Nucleus accumbens (tissue), 56 donors: ENCODE measurements around the gene C2CD2.
"Not testable (repeated sequence)": the region's sequence is repeated elsewhere in the genome, so short reads cannot be mapped to it uniquely, and the experiment has no call there.

Experiments
- DNase-seq, 56 donors: peaks; one replicate each; lab custom pipeline; 2025; lab: John Stamatoyannopoulos, UW

Gene C2CD2

DNA sequence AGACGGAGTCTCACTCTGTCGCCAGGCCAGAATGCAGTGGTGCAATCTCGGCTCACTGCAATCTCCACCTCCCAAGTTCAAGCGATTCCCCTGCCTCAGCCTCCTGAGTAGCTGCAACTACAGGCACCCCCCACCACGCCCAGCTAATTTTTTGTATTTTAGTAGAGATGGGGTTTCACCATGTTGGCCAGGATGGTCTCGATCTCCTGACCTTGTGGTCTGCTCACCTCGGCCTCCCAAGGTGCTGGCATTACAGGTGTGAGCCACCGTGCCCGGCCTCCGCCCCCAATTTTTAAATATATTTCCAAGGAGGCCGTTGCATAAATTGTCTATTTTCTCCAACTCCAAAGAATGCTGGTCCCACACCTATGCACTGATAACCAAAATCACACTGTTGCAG is 5.9 kb upstream of the C2CD2 start:
- not testable (repeated sequence) for DNase-seq

DNA sequence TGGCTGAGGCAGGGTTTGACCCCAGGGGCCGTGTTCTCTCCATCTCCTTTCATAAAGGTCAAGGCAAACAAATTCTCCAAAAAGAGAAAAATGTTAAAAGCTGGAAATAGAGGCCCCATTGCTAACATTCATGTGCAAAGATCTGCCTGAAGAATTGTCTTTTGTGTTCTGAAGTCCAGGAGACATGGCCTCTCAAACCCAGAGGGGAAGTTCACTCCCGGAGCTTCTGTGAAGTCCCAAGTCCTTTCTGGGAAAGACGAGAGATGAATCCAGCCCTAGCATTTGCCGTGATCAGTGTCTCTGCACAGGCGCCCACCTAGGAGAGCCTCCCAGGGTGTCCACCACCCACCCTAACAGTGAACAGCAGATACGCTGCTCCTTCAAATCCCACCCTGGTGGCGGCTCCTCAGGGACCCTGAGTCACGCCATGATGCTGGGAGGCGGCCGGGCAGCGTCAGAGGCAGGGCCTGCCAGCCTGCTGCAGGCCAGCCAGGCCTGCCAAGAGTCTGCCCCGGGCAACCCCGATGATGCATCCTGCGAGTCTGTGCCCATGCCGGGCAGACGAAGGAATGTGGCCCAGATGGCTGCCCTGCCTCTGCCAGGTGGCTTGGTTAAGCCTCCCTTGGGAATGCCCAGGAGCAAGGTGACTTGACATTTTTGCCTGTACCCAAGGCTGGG is 5.2 kb upstream of the C2CD2 start:
- peak in 13 of 56 donors; percentile 14 to 56 (median 28) for DNase-seq

DNA sequence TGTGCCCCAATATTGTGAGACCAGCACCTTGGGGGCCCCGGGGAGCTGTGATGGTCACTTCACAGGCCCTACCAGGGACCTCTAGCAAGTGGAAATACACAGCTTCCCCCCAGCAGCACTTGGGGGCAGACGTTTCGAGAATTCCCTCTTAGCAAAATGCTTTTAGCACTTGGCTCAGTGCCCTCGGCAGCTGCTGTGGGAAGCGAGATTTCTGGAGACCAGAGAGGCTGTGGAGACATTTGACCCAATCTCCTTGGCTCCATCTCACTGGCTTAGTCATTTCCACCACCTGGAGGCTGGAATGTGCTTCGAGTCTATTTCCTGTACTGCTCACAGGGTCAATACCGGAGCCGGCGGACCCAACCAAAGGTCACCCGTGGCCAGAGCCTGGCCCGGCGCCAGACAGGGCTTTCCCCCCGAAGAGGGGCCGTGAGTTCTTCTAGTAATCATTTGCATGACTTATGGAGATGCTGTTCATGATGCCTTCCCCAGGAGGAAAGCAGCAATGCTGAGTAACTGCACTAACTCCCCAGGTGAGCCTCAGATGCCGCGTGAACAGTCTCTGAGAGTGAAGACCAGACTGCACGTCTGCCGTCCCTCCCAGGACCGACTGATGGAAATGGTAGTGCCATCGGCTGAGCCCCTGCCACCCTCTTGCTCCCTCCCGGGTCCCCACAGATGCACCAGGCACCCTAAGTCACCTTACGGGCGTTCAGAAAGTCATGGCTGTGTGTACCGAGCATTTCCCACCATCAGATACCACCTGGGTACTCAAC is 4.4 kb upstream of the C2CD2 start:
- DNase-seq = peak in 7 of 56 donors; percentile 19 to 46 (median 24)

DNA sequence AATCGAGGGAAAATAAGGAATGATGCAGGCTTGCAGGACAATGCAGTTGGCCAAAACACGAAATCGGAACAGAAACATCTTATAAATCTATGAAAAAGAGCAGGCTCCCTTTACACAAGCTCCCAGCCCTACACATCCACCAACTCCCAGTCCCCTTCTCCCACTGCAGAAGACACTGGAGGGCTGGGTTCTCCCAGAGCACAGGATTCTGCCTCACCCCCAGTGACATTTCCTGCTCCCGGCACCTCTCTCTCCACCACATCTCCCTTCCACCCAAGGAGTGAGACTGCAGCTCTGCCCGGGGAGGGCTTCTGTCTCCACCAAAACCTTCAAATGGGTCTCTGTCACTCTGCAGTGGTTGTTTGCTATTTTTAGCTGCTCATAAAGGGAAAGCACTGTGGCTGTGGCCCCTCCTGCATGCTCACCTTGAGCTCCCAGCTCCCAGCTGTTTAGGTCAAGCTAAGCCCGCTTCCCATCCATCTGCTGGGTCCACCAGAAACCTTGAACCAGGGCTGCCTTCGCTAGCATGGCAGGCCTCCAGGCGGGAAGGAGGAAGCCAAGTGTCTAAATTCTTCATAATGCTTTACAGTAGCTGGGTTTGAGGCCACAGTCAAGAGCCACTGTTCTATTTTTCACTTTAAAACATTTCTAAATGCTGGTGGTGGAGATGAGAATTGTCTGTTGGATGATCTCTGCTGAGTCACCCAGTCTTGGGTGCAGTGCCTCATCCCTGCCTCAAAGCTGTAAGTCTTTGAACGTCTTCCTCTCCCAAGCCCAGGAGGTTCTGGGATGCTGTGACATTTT is 3.3 kb upstream of the C2CD2 start:
- DNase-seq = peak in 6 of 56 donors; percentile 12 to 48 (median 28)

DNA sequence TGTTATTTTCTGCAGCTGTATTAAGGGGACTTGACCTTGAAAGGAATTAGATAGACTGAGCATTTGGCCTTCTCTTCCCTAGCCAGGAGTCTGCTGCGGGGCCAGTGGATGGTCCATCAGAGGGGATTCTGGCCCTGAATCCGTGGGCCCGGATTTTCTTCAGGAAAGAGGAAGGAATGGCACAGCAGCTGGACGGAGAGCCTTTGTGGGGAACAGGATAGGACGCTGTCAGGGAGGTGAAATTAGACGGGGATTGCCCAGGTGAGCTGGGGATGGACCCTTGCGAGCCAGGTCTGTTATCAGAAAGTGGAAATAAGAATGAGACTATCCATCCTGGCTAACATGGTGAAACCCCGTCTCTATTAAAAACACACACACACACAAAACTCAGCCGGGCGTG is 1.7 kb upstream of the C2CD2 start:
- DNase-seq = no peak

DNA sequence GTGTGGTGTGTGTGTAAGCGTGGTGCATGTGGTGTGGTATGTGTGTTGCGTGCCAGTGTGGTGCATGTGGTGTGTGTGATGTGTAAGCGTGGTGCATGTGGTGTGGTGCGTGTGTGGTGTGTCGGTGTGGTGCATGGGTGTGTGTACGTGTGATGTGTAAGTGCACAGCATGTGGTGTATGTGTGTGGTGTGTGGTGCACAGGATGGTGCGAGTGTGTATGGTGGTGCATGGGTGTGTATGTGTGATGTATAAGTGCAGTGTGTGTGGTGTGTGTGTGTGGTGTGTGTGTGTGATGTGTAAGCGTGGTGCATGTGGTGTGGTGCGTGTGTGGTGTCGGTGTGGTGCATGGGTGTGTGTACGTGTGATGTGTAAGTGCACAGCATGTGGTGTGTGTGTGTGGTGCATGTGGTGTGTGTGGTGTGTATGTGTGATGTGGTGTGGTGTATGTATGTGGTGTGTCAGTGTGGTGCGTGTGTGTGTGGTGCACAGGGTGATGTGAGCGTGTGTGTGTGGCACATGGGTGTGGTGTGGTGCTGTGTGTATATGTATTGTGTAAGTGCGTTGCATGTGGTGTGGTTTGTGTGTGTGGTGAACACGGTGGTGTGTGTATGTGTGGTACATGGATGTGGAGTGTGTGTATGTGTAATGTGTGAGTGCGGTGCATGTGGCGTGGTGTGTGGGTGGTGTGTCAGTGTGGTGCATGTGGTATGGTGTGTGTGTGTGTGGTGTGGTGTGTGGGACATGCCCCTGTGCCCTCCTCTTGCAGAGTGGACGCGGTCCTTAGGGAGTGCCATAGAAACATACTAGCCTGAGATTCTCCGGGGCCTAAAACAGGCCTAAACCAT is 1.1 kb upstream of the C2CD2 start:
- no peak for DNase-seq

DNA sequence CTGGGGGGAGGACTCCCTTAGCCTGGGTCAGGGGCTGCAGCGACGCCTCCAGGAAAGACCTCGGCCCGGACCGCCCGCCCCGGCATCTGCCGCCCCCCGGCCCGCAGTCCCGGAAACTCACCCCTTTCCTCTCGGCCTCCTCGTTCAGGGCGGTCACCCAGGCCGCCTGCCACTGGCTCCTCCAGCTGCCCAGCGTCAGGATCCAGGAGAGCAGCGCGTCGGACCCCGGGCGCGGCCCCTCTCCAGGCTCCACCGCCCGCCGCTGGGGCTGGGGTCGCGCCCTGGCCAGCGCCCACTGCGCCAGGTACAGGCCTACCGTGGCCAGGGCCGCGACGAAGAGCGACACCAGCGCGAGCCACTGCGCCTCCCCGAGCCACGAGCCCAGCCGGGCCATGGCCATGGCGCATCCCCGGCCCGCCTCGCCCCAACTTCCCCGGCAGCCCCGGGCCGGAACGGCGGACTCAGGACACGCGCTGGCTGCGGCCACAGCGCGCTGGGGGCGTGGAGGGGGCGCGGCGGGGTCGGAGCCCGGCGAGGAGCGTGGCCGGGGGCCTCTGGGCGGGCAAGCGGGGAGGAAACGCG is 478 bp downstream of the C2CD2 start:
- DNase-seq = peak in 2 of 56 donors; percentile 7 to 26

DNA sequence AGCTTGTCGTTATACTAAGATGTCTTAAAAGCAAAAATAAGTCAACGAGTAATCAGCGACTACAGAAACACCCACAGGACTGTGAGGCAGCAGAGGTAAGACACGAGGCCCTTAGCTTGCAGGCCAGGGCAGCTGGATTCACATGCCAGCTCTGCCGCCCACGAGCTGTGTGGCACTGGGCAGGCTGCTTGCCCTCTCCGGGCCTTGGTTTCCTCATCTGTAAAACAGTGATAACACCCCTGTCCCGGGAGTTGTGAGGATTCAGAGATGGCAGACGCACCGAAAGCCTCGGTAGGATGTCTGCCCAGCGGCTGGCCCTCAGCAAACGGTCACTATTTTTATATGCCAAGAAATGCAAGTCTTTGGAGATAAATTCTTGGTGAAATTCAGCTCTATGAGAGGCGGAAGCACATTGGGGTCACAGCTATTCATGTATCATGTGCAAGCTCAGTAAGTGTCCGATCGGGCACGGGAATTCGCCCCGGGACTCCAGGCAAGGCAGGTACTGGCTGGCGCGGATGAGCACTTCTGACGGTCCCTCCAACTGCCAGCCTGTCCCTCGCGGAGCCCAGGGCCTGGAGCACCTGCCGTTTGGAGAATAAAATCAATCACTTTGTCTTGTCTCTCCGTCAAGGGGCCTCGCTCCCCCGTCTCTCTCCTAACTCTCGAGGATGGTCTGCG is 1.1 kb downstream of the C2CD2 start:
- DNase-seq = no peak

DNA sequence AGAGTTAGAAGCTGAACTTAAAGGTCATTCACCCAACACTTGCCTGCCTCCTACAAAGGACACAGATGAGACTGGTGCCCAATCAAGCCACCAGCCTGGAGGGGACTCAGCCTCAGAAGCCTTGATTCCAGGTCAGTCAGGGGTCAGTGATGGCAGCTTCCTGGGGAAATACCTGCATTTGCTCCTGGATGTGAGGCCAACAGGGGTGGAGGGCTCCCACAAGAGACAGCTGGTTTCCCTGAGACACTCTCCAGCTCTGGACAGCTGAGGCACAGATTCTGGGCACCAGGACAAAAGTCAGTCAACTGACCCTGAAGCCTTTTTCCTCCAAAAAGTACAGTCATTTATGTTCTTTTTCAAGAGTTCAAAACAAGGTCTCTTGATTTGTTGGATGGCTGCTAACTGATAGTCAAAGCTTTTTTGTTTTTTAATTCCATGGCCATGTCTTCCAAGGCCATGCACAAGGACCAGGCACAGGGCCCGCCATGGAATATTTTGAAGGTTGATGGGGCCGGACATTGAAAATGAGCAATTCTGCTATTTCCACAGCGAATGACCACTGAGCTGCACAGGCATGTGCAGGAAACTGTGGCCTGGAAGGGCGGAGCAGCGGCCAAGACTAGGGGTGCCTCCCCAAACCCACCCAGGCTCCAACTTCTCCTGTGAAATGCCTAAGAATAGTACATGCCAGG is 1.8 kb downstream of the C2CD2 start:
- no peak for DNase-seq

DNA sequence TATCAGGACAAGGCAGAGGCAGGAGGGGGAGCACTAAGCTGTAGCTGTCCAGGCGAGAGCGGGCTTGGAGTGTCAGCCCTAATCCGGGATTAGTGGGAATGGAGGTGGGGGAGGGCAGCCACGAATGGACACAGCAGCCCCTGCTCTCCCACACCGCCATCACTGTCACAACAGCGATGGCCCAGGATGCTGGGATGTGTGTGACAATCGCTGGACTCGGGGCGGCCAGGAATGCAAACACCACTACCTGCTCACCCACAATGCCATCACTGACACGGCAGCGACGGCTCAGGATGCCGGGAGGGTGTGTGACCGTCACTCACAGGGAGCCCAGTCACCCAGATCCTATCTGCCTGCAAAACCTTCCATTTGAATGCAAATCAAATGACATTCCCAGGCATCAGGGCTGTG is 2.9 kb downstream of the C2CD2 start:
- no peak for DNase-seq

DNA sequence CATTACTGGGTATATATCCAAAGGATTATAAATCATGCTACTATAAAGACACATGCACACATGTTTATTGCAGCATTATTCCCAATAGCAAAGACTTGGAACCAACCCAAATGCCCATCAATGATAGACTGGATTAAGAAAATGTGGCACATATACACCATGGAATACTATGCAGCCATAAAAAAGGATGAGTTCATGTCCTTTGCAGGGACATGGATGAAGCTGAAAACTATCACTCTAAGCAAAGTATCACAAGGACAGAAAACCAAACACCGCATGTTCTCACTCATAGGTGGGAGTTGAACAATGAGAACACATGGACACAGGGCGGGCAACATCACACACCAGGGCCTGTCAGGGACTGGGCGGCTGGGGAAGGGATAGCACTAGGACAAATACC is 4.2 kb downstream of the C2CD2 start:
- not testable (repeated sequence) for DNase-seq

DNA sequence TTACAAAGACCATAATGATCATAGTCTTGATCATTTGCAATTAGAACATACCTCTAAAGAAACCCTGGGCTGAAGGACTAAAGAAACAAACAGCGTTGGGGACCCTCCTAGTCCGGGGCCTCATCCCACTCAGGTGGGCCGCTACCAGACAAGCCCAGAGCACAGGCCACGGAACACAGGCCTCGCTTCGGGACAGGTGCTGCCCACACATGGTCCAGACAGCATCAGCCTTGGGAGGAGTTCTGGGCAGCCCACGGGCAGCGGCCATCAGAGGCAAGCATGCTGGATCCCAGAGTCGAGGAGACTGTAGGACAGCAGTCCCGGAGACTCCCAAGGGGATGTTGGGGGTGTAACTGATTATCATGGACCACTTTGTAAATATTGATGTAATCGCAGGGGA is 4.9 kb downstream of the C2CD2 start:
- DNase-seq = no peak

DNA sequence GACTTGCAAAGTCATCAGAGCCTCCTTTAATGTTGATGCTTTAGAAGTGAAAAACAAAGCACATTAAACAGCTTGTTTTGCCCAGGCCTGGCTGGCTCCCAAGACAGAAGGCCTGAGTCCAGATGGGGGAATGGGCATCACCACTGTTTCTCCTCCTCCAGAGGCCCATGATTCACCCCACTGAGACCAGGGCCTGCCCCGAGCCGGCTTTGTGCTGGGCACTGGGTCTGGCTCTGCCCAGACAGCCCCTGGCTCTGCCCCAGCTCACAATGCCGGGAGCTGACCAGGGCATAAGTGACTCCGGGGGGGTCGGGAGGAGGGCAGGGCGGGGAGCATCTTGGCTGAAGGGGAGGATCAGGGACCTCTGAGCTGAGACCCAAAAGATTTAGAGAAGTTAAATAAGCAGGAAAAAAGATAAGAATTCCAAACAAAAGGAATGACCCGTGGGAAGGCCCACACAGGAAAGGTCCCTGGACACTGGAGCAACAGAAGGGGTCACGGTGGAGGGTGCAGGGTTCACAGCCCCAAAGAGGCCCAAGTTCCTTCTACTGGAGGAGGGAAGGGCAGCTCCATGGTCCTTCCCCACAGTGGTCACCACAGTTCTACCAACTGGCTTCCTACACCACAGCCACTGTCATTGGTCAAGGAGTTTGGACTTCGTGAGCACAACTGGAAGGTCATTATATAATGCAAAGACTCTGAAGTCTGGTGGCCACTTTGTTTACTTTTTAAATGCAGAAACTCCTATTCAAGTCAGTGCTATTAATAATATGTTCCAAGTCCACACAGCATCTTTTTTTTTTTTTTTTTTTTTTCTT is 5.5 kb downstream of the C2CD2 start:
- peak in 53 of 56 donors; percentile 17 to 94 (median 73) for DNase-seq

DNA sequence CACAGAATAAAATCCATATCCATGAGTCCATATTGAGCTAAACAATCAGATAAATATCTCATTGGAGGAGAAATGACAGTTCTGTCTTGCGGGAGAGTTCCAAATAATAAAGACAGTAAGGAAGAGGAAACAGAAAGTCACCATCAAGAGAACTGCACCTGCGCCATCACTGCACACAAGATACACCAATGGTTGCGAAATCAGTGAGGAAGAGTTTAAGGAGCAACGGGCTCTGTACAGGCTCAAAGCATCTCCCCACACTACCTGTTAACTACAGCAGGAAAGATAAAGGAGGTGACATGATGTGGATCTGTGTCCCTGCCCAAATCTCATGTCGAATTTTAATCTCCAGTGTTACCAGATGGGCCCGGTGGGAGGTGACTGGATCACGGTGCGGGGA is 7.8 kb downstream of the C2CD2 start:
- no peak for DNase-seq

DNA sequence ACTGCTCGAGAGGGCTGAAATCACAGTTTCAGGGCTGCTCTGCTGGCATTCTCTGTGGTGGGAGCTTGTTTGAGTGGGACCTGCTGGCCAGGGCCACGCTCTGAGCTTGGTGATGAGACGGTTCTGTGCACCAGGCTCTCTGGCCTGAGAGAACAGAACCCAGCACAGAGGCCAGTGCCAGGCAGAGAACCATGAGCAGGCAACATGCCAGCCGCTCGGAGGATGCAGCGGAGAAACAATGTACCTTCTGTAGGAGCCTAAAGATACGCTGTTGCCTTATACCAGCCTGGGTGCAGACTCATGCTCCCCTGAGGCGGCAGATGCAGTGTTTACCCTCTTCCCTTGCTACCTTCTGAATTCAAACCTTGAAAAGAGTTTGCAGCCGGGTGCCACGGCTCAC is 10.0 kb downstream of the C2CD2 start:
- DNase-seq = peak in 34 of 56 donors; percentile 8 to 71 (median 36)

DNA sequence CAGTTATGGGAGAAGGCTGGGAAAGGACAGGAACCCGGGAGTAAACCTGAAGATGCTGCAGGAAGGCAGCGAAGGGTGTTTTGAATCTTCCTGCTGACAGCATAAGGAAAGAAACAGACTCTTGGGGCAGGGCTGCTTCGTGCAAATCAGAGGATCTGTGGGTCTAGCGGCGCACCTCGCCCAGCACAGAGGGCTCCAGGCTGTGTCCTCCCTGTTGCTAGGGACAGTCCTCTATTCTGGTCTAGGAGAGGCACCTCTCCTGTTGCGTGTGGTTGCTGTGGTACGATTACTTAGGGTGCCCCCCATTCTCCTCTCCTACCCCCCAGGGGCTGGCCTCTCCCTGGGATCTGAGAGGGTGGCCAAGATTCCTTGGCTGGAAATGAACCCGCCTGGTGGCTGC is 11.4 kb downstream of the C2CD2 start:
- DNase-seq = no peak

DNA sequence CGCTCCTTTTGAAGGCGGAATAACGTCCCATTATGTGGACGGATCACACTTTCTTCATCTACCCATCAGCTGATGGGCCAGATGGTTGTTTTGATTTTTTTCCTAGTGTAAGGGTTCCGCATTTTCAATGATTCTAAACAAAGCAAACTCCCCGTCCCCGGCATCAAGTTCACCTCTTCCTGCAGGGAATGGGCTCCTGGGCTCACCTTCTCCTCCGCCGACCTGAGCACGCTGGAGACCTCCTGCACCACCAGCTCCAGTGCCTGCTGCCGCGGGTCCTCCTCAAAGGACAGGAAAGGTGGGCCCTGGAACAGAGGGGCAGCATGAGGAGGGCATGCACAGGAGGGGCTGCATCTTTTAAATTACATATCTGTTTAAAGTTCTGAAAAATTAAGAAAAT is 11.9 kb downstream of the C2CD2 start:
- DNase-seq = no peak

DNA sequence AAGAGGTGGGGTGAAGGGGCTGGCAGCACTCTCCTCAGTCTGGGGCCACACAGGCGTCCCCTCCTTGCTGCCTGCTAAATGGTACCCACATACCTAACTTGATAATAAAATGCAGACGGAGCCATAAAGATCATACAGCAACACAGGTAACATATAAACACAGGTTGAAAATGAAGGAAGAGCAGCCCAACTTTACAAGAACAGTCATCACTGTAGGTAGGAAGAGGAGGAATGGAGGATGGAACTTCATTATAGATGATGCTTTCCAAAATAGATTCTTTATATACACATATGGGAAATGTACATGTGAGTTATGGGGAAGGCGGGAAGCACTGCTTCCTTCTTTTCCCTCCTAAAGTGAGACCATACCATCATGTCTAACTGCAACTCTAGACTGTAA is 13.4 kb downstream of the C2CD2 start:
- no peak for DNase-seq
